Colonic mucosa (tissue), 4 donors: ENCODE measurements around the gene UTY. TPM values are rescaled to one million over a fixed set of nuclear protein-coding genes. Genes with fewer than 3 reads are reported as not detected.
"Not testable (repeated sequence)": the region's sequence is repeated elsewhere in the genome, so short reads cannot be mapped to it uniquely, and the experiment has no call there.

Experiments
- DNase-seq: peaks from one replicate; pipeline ENCODE4 v3.0.0-alpha.2; 2020
- H3K27ac ChIP-seq: fragments of 200-600 bp; one replicate; pipeline ENCODE4 v1.8.0; 2021
- H3K27me3 ChIP-seq: fragments of 200-600 bp; one replicate; pipeline ENCODE4 v1.8.0; 2021
- H3K36me3 ChIP-seq: fragments of 200-600 bp; one replicate; pipeline ENCODE4 v1.8.0; 2021
- H3K4me1 ChIP-seq: fragments of 200-600 bp; one replicate; pipeline ENCODE4 v1.8.0; 2021; ENCODE audit warnings: mild to moderate bottlenecking
- H3K4me3 ChIP-seq: fragments of 200-600 bp; one replicate; pipeline ENCODE4 v1.8.0; 2021
- H3K9ac ChIP-seq, 2 donors: one replicate each; pipeline ENCODE4 v1.7.0; 2013; ENCODE audit warnings: control low read depth in 2 of 2, low read depth in 2 of 2, low read length in 2 of 2
- H3K9me3 ChIP-seq: fragments of 200-600 bp; one replicate; pipeline ENCODE4 v1.8.0; 2021
- CTCF ChIP-seq: fragments of 200-600 bp; IDR thresholded peaks from one replicate; pipeline ENCODE4 v1.8.0; 2022; ENCODE audit warnings: antibody characterized with exemption, mild to moderate bottlenecking
- intact Hi-C: fragments of 100-400 bp; cut with DNase I; formaldehyde crosslinking; loops from one replicate; pipeline ENCODE4 v1.14.1; 2022
- total RNA-seq, 2 donors: library from RNA; stranded (reverse); fragmentation: NEBNext Ultra II Directional in 1 of 2; extraction: Animal tissue kit (Norgen Biotek cat#: 25700) in 1 of 2; gene quantifications; one replicate each; pipeline ENCODE4 v1.2.1, GENCODE V29; 2021
- donor health status: healthy.
- donor health status: DM: no; HTN: no; CAD: no.
- donor health status: DM: no; HTN: no; CAD: no.

Gene UTY
- total RNA-seq, 2 donors from 2014 or later, result 0.12 TPM; not detected in 1

DNA sequence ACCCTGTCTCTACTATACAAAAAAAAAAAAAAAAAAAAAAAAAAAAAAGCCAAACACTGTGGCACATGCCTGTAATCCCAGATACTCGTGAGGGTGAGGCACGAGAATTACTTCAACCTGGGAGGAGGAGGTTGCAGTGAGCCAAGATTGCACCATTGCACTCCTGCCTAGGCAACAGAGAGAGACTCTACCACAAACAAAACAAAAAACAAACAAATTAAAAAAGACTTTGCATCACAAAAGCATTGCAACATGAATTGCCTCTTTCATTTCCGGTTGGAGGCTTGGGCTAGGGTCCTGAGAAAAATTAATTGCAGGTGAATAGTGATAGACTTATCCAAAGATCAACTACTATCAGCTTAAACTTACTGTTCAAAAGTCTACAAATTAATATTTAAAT lies 180.4 kb downstream of the UTY start:
- no peaks in the 10 kb centered on the region for H3K4me1 ChIP-seq
- no peak for TF ChIP-seq CTCF
- no peak overlapping the region for H3K27ac ChIP-seq
- no peak for DNase-seq
- H3K4me3 ChIP-seq, result no peak overlapping the region
- H3K27me3 ChIP-seq, result no peaks in the 10 kb centered on the region
- intact Hi-C loops, result no loop called here
- no peak overlapping the region for H3K9ac ChIP-seq
- no peaks in the 10 kb centered on the region for H3K9me3 ChIP-seq
- no peaks in the 10 kb centered on the region for H3K36me3 ChIP-seq

- Histone ChIP-seq H3K27ac (no peak overlapping the region), H3K4me3 (no peak overlapping the region), H3K27me3 (no peaks in the 10 kb centered on the region), H3K9me3 (no peaks in the 10 kb centered on the region), H3K36me3 (no peaks in the 10 kb centered on the region), H3K9ac (no peak overlapping the region), H3K4me1 (no peaks in the 10 kb centered on the region)
- DNase-seq, result no peak
- intact Hi-C loops, result no loop called here
- no peak for TF ChIP-seq CTCF
Measured at GRCh38 chrY:13296176-13296890, 183.5 kb downstream of the UTY start.

GRCh38 chrY:13295026-13295425 lies 184.8 kb downstream of the UTY start:
- H3K9me3 ChIP-seq, result no peaks in the 10 kb centered on the region
- no peak for DNase-seq
- H3K27ac ChIP-seq, result no peak overlapping the region
- H3K4me1 ChIP-seq, result no peaks in the 10 kb centered on the region
- TF ChIP-seq CTCF, result no peak
- intact Hi-C loops, result no loop called here
- H3K36me3 ChIP-seq, result no peaks in the 10 kb centered on the region
- H3K9ac ChIP-seq, result no peak overlapping the region
- H3K27me3 ChIP-seq, result no peaks in the 10 kb centered on the region
- no peak overlapping the region for H3K4me3 ChIP-seq

DNA sequence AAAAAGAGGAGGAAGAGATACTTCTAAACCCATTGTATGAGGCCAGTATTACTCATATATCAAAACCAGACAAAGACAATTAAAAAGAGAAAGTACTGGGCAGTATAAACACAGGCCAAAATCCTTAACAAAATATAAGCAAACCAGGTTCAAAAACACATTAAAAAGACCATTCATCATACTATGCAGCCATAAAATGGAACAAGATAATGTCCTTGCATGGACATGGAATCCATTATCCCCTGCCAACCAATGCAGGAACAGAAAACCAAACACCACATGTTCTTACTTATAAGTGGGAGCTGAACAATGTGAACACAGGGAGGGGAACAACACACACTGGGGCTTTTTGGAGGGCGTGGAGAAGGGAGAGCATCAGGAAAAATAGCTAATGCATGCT lies 188.6 kb downstream of the UTY start:
- no peak for DNase-seq
- intact Hi-C loops, result no loop called here
- TF ChIP-seq CTCF, result no peak
- Histone ChIP-seq H3K9ac (no peak overlapping the region), H3K27me3 (no peaks in the 10 kb centered on the region), H3K9me3 (no peaks in the 10 kb centered on the region), H3K4me3 (no peak overlapping the region), H3K27ac (no peak overlapping the region), H3K4me1 (no peaks in the 10 kb centered on the region), H3K36me3 (no peaks in the 10 kb centered on the region)

DNA sequence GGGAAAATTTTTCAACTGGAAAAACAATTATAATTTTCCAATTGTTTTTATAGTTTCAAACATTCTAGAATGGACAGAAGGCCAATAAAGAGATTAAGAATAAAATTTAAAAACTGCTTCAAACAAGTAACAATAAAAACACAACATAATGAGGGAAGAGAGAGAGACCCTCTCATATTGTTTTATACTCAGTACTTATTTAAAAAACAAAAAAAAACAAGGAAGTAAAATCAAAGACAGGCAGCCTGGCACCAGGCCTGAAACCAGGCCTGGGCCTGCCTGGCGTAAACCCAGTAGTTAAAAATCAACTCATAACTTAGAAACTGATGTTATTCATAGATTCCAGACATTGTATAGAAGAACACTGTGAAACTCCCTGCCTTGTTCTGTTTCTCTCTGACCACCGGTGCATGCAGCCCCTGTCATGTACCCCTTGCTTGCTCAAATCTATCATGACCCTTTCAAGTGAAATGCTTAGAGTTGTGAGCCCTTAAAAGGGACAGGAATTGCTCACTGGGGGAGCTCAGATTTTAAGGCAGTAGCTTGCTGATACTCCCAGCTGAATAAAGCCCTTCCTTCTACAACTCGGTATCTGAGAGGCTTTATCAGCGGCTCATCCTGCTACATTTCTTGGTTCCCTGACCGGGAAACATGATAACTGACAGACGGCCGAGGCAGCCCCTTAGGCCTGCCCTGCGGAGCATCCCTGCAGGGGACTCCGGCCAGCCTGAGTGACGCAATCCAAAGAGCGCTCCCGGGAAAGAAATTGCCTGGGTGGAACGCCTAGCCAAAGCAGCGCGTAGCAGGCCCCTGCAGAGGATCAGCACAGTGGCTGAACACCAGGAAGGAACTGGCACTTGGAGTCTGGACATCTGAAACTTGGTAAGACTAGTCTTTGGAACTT lies 197.4 kb downstream of the UTY start:
- not testable (repeated sequence) for DNase-seq

GRCh38 chrY:13279561-13279960 lies 200.3 kb downstream of the UTY start:
- Histone ChIP-seq H3K4me1 (no peaks in the 10 kb centered on the region), H3K36me3 (no peaks in the 10 kb centered on the region), H3K27me3 (no peaks in the 10 kb centered on the region), H3K9me3 (no peaks in the 10 kb centered on the region), H3K27ac (no peak overlapping the region), H3K4me3 (no peak overlapping the region), H3K9ac (no peak overlapping the region)
- no peak for DNase-seq
- no peak for TF ChIP-seq CTCF
- intact Hi-C loops, result no loop called here

More for the DNA sequence above, 197.4 kb downstream of the UTY start:
- H3K9ac ChIP-seq, H3K36me3 ChIP-seq, intact Hi-C loops, H3K9me3 ChIP-seq, H3K4me3 ChIP-seq, H3K27me3 ChIP-seq, H3K4me1 ChIP-seq, H3K27ac ChIP-seq: not testable (repeated sequence)
